ENCODE results near the gene THADA.

The THADA gene

DNA sequence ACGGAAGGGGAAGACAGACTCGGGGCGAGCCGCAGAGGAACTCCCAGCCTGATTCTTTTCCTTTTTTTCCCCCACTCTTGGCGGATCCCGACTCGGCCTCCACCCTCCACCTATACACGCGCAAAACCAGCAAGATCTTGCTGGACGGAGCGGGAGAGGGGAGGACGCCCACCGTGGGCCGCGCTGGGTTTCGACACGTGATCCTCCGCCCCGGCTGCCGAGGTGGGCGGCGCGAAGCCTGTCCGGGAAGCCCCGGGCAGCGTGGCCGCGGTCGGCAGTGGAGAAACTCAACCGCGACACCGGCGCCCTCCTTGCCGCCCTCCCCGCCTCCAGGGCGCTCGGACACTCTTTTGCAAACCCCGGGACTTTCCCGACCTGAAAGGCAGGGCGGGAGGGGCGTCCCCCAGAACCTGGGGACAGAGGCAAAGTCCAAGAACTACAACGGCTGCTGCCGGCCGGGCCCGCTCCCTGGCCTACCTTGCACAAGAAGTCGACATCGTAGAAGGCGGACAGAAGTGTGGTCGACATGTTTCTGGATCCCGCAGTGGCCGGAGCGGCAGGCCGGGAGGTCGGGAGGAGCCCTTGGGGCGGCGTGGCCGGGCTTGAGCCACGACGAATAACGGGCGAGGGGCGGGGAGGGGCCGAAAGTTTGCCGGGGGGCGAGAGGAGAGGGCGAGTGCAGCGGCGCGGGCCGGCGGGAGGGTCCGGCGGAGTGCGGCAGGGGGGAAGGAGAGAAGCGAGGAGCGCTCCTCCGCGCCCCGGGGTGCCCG lies 369.9 kb downstream of the THADA start:
- Histone ChIP-seq H3K9me3 (ENCODE audit: insufficient read depth, low read length) (no peaks in the 10 kb centered on the region), H3K4me1 (ENCODE audit: insufficient read depth, insufficient read length) (peaks cover 5% of the 10 kb centered on the region), H3K27me3 (ENCODE audit: insufficient read depth, insufficient read length) (no peaks in the 10 kb centered on the region), H3K36me3 (ENCODE audit: insufficient read depth, insufficient read length, low read length) (peaks cover 44% of the 10 kb centered on the region), H3K9ac (ENCODE audit: insufficient read length, low read depth) (peak overlapping the region; percentile 94), H3K4me3 (ENCODE audit: insufficient read length, low read depth) (peak overlapping the region; percentile 85)
- TF ChIP-seq YY1 (IDR thresholded peaks at IDR 0.05; ENCODE audit: insufficient read depth, insufficient read length) (no peak), SUZ12 (IDR thresholded peaks at IDR 0.05; ENCODE audit: extremely low read depth, insufficient read depth, insufficient read length) (no peak), ZNF274 (IDR thresholded peaks at IDR 0.05; ENCODE audit: low read depth, low read length) (no peak)
- no peak for DNase-seq (ENCODE audit: low read depth, low spot score)

DNA sequence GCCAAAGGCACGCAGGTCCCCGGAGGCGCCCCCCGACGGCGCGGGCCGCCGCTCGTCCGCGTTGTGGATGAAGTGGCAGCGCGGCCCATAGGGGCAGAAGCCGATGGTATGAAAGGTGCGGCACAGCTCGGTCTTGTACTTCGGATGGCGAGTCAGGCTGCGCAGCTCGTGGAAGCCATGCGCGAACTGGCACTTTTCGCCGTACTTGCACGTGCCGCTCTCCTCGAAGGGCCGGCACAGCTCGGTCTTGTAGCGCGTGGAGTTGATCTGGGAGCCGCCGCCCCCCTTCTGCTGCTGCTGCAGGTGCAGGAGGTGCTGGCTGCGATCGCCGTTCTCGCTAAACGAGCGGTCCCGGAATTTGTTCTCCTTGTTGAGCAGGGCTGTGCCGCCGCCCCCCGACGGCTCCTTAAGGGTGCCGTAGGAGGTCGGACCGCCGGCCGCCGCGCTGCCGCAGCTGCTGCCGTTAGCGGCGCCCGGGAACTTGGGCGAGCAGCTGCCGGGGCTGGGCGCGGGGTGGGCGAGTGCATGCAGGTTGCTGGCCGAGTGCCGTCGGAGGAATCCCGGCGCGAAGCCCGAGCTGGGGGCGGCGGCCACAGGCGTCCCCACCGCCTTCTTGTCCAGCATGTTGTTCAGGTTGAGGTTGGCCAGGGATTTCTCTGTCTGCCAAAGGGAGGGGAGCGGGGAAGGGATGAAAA lies 370.6 kb downstream of the THADA start:
- DNase-seq (ENCODE audit: low read depth, low spot score) = no peak
- no peaks in the 10 kb centered on the region for H3K9me3 ChIP-seq (ENCODE audit: insufficient read depth, low read length)
- H3K27me3 ChIP-seq (ENCODE audit: insufficient read depth, insufficient read length) = no peaks in the 10 kb centered on the region
- H3K36me3 ChIP-seq (ENCODE audit: insufficient read depth, insufficient read length, low read length) = peaks cover 37% of the 10 kb centered on the region
- H3K4me3 ChIP-seq (ENCODE audit: insufficient read length, low read depth) = peak overlapping the region; percentile 85
- H3K4me1 ChIP-seq (ENCODE audit: insufficient read depth, insufficient read length) = peaks cover 5% of the 10 kb centered on the region
- TF ChIP-seq SUZ12 (IDR thresholded peaks at IDR 0.05; ENCODE audit: extremely low read depth, insufficient read depth, insufficient read length) (no peak), ZNF274 (IDR thresholded peaks at IDR 0.05; ENCODE audit: low read depth, low read length) (no peak), YY1 (IDR thresholded peaks at IDR 0.05; ENCODE audit: insufficient read depth, insufficient read length) (no peak)
- H3K9ac ChIP-seq (ENCODE audit: insufficient read length, low read depth) = peak overlapping the region; percentile 94

GRCh38 chr2:43224571-43225092 lies 371.2 kb downstream of the THADA start:
- peaks cover 5% of the 10 kb centered on the region for H3K4me1 ChIP-seq (ENCODE audit: insufficient read depth, insufficient read length)
- DNase-seq (ENCODE audit: low read depth, low spot score) = no peak

DNA sequence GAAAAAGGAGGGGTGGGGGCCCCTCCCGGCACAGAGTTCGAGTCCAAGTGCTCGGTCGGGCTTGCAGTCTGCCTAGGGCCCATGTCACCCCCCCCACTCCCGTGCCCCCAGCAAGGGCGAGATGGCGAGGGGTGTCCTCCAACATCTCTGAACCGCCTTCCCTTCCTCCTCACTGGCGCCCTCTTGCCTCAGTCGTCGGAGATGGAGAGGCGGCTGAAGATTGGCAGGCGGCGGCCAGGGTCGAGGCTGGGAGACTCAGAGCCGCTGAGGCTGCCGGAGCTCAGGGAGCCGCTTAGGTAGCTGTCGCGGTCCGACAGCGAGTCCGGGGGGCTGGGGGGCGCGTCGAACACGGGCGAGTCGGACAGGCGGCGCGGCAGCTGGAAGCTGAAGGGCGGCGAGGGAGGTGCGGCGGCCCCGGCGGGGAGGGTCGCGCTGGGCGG lies 371.7 kb downstream of the THADA start:
- Histone ChIP-seq H3K27me3 (ENCODE audit: insufficient read depth, insufficient read length) (no peaks in the 10 kb centered on the region), H3K36me3 (ENCODE audit: insufficient read depth, insufficient read length, low read length) (peaks cover 34% of the 10 kb centered on the region), H3K9ac (ENCODE audit: insufficient read length, low read depth) (peak overlapping the region; percentile 94), H3K9me3 (ENCODE audit: insufficient read depth, low read length) (no peaks in the 10 kb centered on the region), H3K4me1 (ENCODE audit: insufficient read depth, insufficient read length) (peaks cover 5% of the 10 kb centered on the region), H3K4me3 (ENCODE audit: insufficient read length, low read depth) (peak overlapping the region; percentile 85)
- no peak for TF ChIP-seq ZNF274 (IDR thresholded peaks at IDR 0.05; ENCODE audit: low read depth, low read length)
- TF ChIP-seq SUZ12 (IDR thresholded peaks at IDR 0.05; ENCODE audit: extremely low read depth, insufficient read depth, insufficient read length) = no peak
- TF ChIP-seq YY1 (IDR thresholded peaks at IDR 0.05; ENCODE audit: insufficient read depth, insufficient read length) = no peak
- DNase-seq (ENCODE audit: low read depth, low spot score) = peak; percentile 49

More at GRCh38 chr2:43224571-43225092, 371.2 kb downstream of the THADA start:
- peak overlapping the region; percentile 85 for H3K4me3 ChIP-seq (ENCODE audit: insufficient read length, low read depth)
- H3K27me3 ChIP-seq (ENCODE audit: insufficient read depth, insufficient read length) = no peaks in the 10 kb centered on the region
- no peaks in the 10 kb centered on the region for H3K9me3 ChIP-seq (ENCODE audit: insufficient read depth, low read length)
- H3K9ac ChIP-seq (ENCODE audit: insufficient read length, low read depth) = peak overlapping the region; percentile 94
- TF ChIP-seq YY1 (IDR thresholded peaks at IDR 0.05; ENCODE audit: insufficient read depth, insufficient read length) (no peak), SUZ12 (IDR thresholded peaks at IDR 0.05; ENCODE audit: extremely low read depth, insufficient read depth, insufficient read length) (no peak), ZNF274 (IDR thresholded peaks at IDR 0.05; ENCODE audit: low read depth, low read length) (no peak)
- H3K36me3 ChIP-seq (ENCODE audit: insufficient read depth, insufficient read length, low read length) = peaks cover 34% of the 10 kb centered on the region

- Histone ChIP-seq H3K4me1 (ENCODE audit: insufficient read depth, insufficient read length) (peaks cover 4% of the 10 kb centered on the region), H3K9ac (ENCODE audit: insufficient read length, low read depth) (peak overlapping the region; percentile 94), H3K36me3 (ENCODE audit: insufficient read depth, insufficient read length, low read length) (peaks cover 34% of the 10 kb centered on the region), H3K4me3 (ENCODE audit: insufficient read length, low read depth) (peak overlapping the region; percentile 85), H3K27me3 (ENCODE audit: insufficient read depth, insufficient read length) (no peaks in the 10 kb centered on the region), H3K9me3 (ENCODE audit: insufficient read depth, low read length) (no peaks in the 10 kb centered on the region)
- DNase-seq (ENCODE audit: low read depth, low spot score) = no peak
- TF ChIP-seq YY1 (IDR thresholded peaks at IDR 0.05; ENCODE audit: insufficient read depth, insufficient read length) = no peak
- TF ChIP-seq SUZ12 (IDR thresholded peaks at IDR 0.05; ENCODE audit: extremely low read depth, insufficient read depth, insufficient read length) = no peak
- TF ChIP-seq ZNF274 (IDR thresholded peaks at IDR 0.05; ENCODE audit: low read depth, low read length) = no peak
These were observed 372.3 kb downstream of the THADA start for GRCh38 chr2:43223521-43224001.

GRCh38 chr2:43222475-43223309 lies 373.1 kb downstream of the THADA start:
- H3K9me3 ChIP-seq (ENCODE audit: insufficient read depth, low read length) = no peaks in the 10 kb centered on the region
- H3K9ac ChIP-seq (ENCODE audit: insufficient read length, low read depth) = peak overlapping the region; percentile 94
- H3K4me1 ChIP-seq (ENCODE audit: insufficient read depth, insufficient read length) = no peaks in the 10 kb centered on the region
- no peaks in the 10 kb centered on the region for H3K27me3 ChIP-seq (ENCODE audit: insufficient read depth, insufficient read length)
- DNase-seq (ENCODE audit: low read depth, low spot score) = no peak
- no peak for TF ChIP-seq ZNF274 (IDR thresholded peaks at IDR 0.05; ENCODE audit: low read depth, low read length)
- TF ChIP-seq SUZ12 (IDR thresholded peaks at IDR 0.05; ENCODE audit: extremely low read depth, insufficient read depth, insufficient read length) = no peak
- no peak for TF ChIP-seq YY1 (IDR thresholded peaks at IDR 0.05; ENCODE audit: insufficient read depth, insufficient read length)
- peaks cover 34% of the 10 kb centered on the region for H3K36me3 ChIP-seq (ENCODE audit: insufficient read depth, insufficient read length, low read length)
- H3K4me3 ChIP-seq (ENCODE audit: insufficient read length, low read depth) = peak overlapping the region; percentile 85

Data from NT2/D1 (cell line).